ENCODE data around the gene SCAMP2. TPM values are rescaled to one million over a fixed set of nuclear protein-coding genes. Genes with fewer than 3 reads are reported as not detected.
"Not testable (repeated sequence)": the region's sequence is repeated elsewhere in the genome, so short reads cannot be mapped to it uniquely, and the experiment has no call there.

The SCAMP2 gene
- total RNA-seq, 4 donors from 2014 or later: 46.3 to 122 (median 74.3) TPM

GRCh38 chr15:74897300-74897701, 24.1 kb upstream of the SCAMP2 start:
- Histone ChIP-seq H3K27me3 (no peaks in the 10 kb centered on the region), H3K4me3 (no peak overlapping the region), H3K27ac (no peak overlapping the region), H3K4me1 (peaks cover 4 to 12% of the 10 kb centered on the region in 2 donors), H3K9me3 (no peaks in the 10 kb centered on the region), H3K36me3 (peaks cover 0 to 68% of the 10 kb centered on the region in 2 donors)
- in situ Hi-C loops (cut with MboI; ENCODE audit: low sequenced_read_pairs in 4 of 4) (no loop called here), intact Hi-C loops (cut with DNase I; ENCODE audit: low total_unique reads) (no loop called here)
- no peak for ATAC-seq
- TF ChIP-seq POLR2A (IDR thresholded peaks at IDR 0.05) (no peak), CTCF (IDR thresholded peaks at IDR 0.05 in 4 of 5, conservative IDR thresholded peaks at IDR 0.05 in 1 of 5) (no peak)
- DNase-seq: no peak

- in situ Hi-C loops (cut with MboI; ENCODE audit: low sequenced_read_pairs in 4 of 4): no loop called here
Observed at GRCh38 chr15:74896316-74896715, 23.2 kb upstream of the SCAMP2 start.

GRCh38 chr15:74895830-74896229, 22.7 kb upstream of the SCAMP2 start:
- in situ Hi-C loops (cut with MboI; ENCODE audit: low sequenced_read_pairs in 4 of 4) (no loop called here), intact Hi-C loops (cut with DNase I; ENCODE audit: low total_unique reads) (no loop called here)
- peaks cover 0 to 55% of the 10 kb centered on the region in 2 donors for H3K36me3 ChIP-seq
- peaks cover 7 to 14% of the 10 kb centered on the region in 2 donors for H3K4me1 ChIP-seq
- DNase-seq (no peak), ATAC-seq (no peak)
- H3K27me3 ChIP-seq: no peaks in the 10 kb centered on the region
- TF ChIP-seq POLR2A (IDR thresholded peaks at IDR 0.05): no peak
- no peak for TF ChIP-seq CTCF (IDR thresholded peaks at IDR 0.05 in 4 of 5, conservative IDR thresholded peaks at IDR 0.05 in 1 of 5)
- H3K9me3 ChIP-seq: no peaks in the 10 kb centered on the region
- H3K27ac ChIP-seq: no peak overlapping the region
- no peak overlapping the region for H3K4me3 ChIP-seq

More at GRCh38 chr15:74896316-74896715, 23.2 kb upstream of the SCAMP2 start:
- Histone ChIP-seq H3K36me3 (peaks cover 0 to 60% of the 10 kb centered on the region in 2 donors), H3K4me1 (peaks cover 8 to 14% of the 10 kb centered on the region in 2 donors), H3K4me3 (no peak overlapping the region), H3K27ac (no peak overlapping the region), H3K27me3 (no peaks in the 10 kb centered on the region), H3K9me3 (no peaks in the 10 kb centered on the region)
- intact Hi-C loops (cut with DNase I; ENCODE audit: low total_unique reads): no loop called here
- TF ChIP-seq CTCF (IDR thresholded peaks at IDR 0.05 in 4 of 5, conservative IDR thresholded peaks at IDR 0.05 in 1 of 5) (no peak), POLR2A (IDR thresholded peaks at IDR 0.05) (no peak)
- ATAC-seq (no peak), DNase-seq (no peak)

- DNase-seq: not testable (repeated sequence)
- peaks cover 18 to 21% of the 10 kb centered on the region in 2 donors for H3K4me1 ChIP-seq
Observed at GRCh38 chr15:74894383-74894782, 21.2 kb upstream of the SCAMP2 start.

GRCh38 chr15:74893627-74894026, 20.5 kb upstream of the SCAMP2 start:
- H3K27me3 ChIP-seq: no peaks in the 10 kb centered on the region
- no peaks in the 10 kb centered on the region for H3K9me3 ChIP-seq
- peaks cover 25 to 28% of the 10 kb centered on the region in 2 donors for H3K4me1 ChIP-seq
- no peak overlapping the region for H3K4me3 ChIP-seq
- in situ Hi-C loops (cut with MboI; ENCODE audit: low sequenced_read_pairs in 4 of 4) (no loop called here), intact Hi-C loops (cut with DNase I; ENCODE audit: low total_unique reads) (no loop called here)
- peaks cover 0 to 33% of the 10 kb centered on the region in 2 donors for H3K36me3 ChIP-seq
- TF ChIP-seq CTCF (IDR thresholded peaks at IDR 0.05 in 4 of 5, conservative IDR thresholded peaks at IDR 0.05 in 1 of 5) (no peak), POLR2A (IDR thresholded peaks at IDR 0.05) (no peak)
- H3K27ac ChIP-seq: no peak overlapping the region
- DNase-seq (no peak), ATAC-seq (no peak)

More at GRCh38 chr15:74894383-74894782, 21.2 kb upstream of the SCAMP2 start:
- H3K9me3 ChIP-seq; intact Hi-C loops (cut with DNase I; ENCODE audit: low total_unique reads); ATAC-seq; H3K27me3 ChIP-seq; H3K27ac ChIP-seq; in situ Hi-C loops (cut with MboI; ENCODE audit: low sequenced_read_pairs in 4 of 4); H3K4me3 ChIP-seq: not testable (repeated sequence)
- peaks cover 0 to 40% of the 10 kb centered on the region in 2 donors for H3K36me3 ChIP-seq

All from gastrocnemius medialis (tissue), 4 donors.